DMS53 (cell line): ENCODE results near the gene MRPS11.
"Not testable (repeated sequence)": the region's sequence is repeated elsewhere in the genome, so short reads cannot be mapped to it uniquely, and the experiment has no call there.

ENCODE experiments used
- DNase-seq: peaks from one replicate; lab custom pipeline; 2025; lab: John Stamatoyannopoulos, UW

The MRPS11 gene

GRCh38 chr15:88489321-88489720 is 21.8 kb downstream of the MRPS11 start:
- no peak for DNase-seq

- no peak for DNase-seq
These were observed 22.5 kb downstream of the MRPS11 start for GRCh38 chr15:88490036-88490435.

- DNase-seq = peak; percentile 24
These were observed 23.6 kb downstream of the MRPS11 start for GRCh38 chr15:88491158-88491557.

GRCh38 chr15:88493844-88494243 is 26.3 kb downstream of the MRPS11 start:
- no peak for DNase-seq

- DNase-seq = no peak
These were observed 29.7 kb downstream of the MRPS11 start for GRCh38 chr15:88497109-88497765.

GRCh38 chr15:88498996-88499395 is 31.5 kb downstream of the MRPS11 start:
- DNase-seq = no peak

- no peak for DNase-seq
These were observed 36.9 kb downstream of the MRPS11 start for GRCh38 chr15:88504445-88504844.

GRCh38 chr15:88505721-88506120 is 38.2 kb downstream of the MRPS11 start:
- DNase-seq = no peak

GRCh38 chr15:88506628-88507027 is 39.1 kb downstream of the MRPS11 start:
- no peak for DNase-seq

- no peak for DNase-seq
These were observed 41.8 kb downstream of the MRPS11 start for GRCh38 chr15:88509321-88509720.

- no peak for DNase-seq
These were observed 42.5 kb downstream of the MRPS11 start for GRCh38 chr15:88509964-88510363.

- no peak for DNase-seq
These were observed 43.7 kb downstream of the MRPS11 start for GRCh38 chr15:88511161-88511560.

- DNase-seq = no peak
These were observed 44.6 kb downstream of the MRPS11 start for GRCh38 chr15:88512078-88512477.

- DNase-seq = no peak
These were observed 45.1 kb downstream of the MRPS11 start for GRCh38 chr15:88512601-88513000.

GRCh38 chr15:88513195-88513594 is 45.7 kb downstream of the MRPS11 start:
- no peak for DNase-seq

GRCh38 chr15:88518903-88519302 is 51.4 kb downstream of the MRPS11 start:
- no peak for DNase-seq

- not testable (repeated sequence) for DNase-seq
These were observed 56.6 kb downstream of the MRPS11 start for GRCh38 chr15:88524094-88524493.

GRCh38 chr15:88525418-88525817 is 57.9 kb downstream of the MRPS11 start:
- no peak for DNase-seq

- no peak for DNase-seq
These were observed 58.9 kb downstream of the MRPS11 start for GRCh38 chr15:88526247-88526879.

GRCh38 chr15:88529021-88529630 is 61.6 kb downstream of the MRPS11 start:
- DNase-seq = no peak
